IMR-90 (cell line): ENCODE data around the gene CNFN. TPM values are rescaled to one million over a fixed set of nuclear protein-coding genes. Genes with fewer than 3 reads are reported as not detected.

Source experiments
- ATAC-seq: fragments of 200-7000 bp; cut with Tn5 transposase; 2 replicates; pipeline ENCODE4 v1.9.1; 2020; ENCODE audit warnings: low read depth, mild to moderate bottlenecking, moderate library complexity
- BruUV-seq: library from RNA; stranded (reverse); fragments of 400-500 nt; replicated peaks from 2 replicates; lab custom pipeline; 2021; lab: Mats Ljungman, UMichigan
- CTCF ChIA-PET: fragments of 300-600 bp; formaldehyde crosslinking; extraction: SDS; loops from one replicate; lab custom pipeline; 2021; ENCODE audit warnings: antibody characterized with exemption; lab: Yijun Ruan, JAX
- POLR2A ChIA-PET: fragments of 300-600 bp; sonication (Branson Sonifier 250); formaldehyde crosslinking; loops from one replicate; lab custom pipeline; 2022; ENCODE audit warnings: antibody characterized with exemption; ENCODE audit not compliant: unreplicated experiment; lab: Charles Lee
- DNase-seq: peaks from one replicate; pipeline ENCODE4 v3.0.0; 2013
- H2AFZ ChIP-seq: replicated peaks from 2 replicates; pipeline ENCODE3; 2013; ENCODE audit warnings: low read length, mild to moderate bottlenecking; ENCODE audit not compliant: poor library complexity
- H2AK5ac ChIP-seq: 2 replicates; pipeline ENCODE4 v1.6.1; 2013; ENCODE audit warnings: low read depth, low read length, inconsistent platforms
- H2AK9ac ChIP-seq: replicated peaks from 2 replicates; pipeline ENCODE3; 2013; ENCODE audit warnings: mild to moderate bottlenecking, low read depth, low read length, moderate library complexity; ENCODE audit not compliant: poor library complexity
- H2BK120ac ChIP-seq: 2 replicates; pipeline ENCODE4 v1.6.1; 2013; ENCODE audit warnings: low read depth, low read length, inconsistent platforms
- H2BK15ac ChIP-seq: 3 replicates; pipeline ENCODE4 v1.6.1; 2013; ENCODE audit warnings: low read depth, low read length, inconsistent platforms
- H2BK20ac ChIP-seq: 2 replicates; pipeline ENCODE4 v1.6.1; 2013; ENCODE audit warnings: low read depth, mild to moderate bottlenecking, inconsistent platforms, low read length, moderate library complexity
- H2BK5ac ChIP-seq: 2 replicates; pipeline ENCODE4 v1.6.1; 2013; ENCODE audit warnings: mild to moderate bottlenecking, low read depth, low read length, inconsistent platforms; ENCODE audit not compliant: poor library complexity, severe bottlenecking
- H3K14ac ChIP-seq: replicated peaks from 2 replicates; pipeline ENCODE4 v1.6.1; 2013; ENCODE audit warnings: low read depth, low read length, inconsistent platforms
- H3K18ac ChIP-seq: 2 replicates; pipeline ENCODE4 v1.6.1; 2013; ENCODE audit warnings: low read depth, low read length, control low read depth
- H3K23ac ChIP-seq: 2 replicates; pipeline ENCODE4 v1.6.1; 2013; ENCODE audit warnings: low read depth, low read length, inconsistent platforms
- H3K27ac ChIP-seq: 2 replicates; pipeline ENCODE4 v1.5.1; 2013; ENCODE audit warnings: mild to moderate bottlenecking, control low read depth, low read length; ENCODE audit not compliant: insufficient read depth
- H3K27me3 ChIP-seq: 2 replicates; pipeline ENCODE4 v1.6.1; 2013; ENCODE audit warnings: low read length; ENCODE audit not compliant: control insufficient read depth, insufficient read depth
- H3K36me3 ChIP-seq: 2 replicates; pipeline ENCODE4 v1.6.1; 2013; ENCODE audit warnings: low read length, mixed read lengths; ENCODE audit not compliant: control insufficient read depth, insufficient read depth
- H3K4ac ChIP-seq: 2 replicates; pipeline ENCODE4 v1.6.1; 2013; ENCODE audit warnings: low read depth, low read length, inconsistent platforms
- H3K4me1 ChIP-seq: 2 replicates; pipeline ENCODE4 v1.6.1; 2013; ENCODE audit warnings: low read length, mixed read lengths; ENCODE audit not compliant: control insufficient read depth, insufficient read depth
- H3K4me2 ChIP-seq: 2 replicates; pipeline ENCODE4 v1.6.1; 2013; ENCODE audit warnings: low read depth, mild to moderate bottlenecking, control low read depth, low read length, moderate library complexity
- H3K4me3 ChIP-seq: 2 replicates; pipeline ENCODE4 v1.5.1; 2013; ENCODE audit warnings: low read depth, mild to moderate bottlenecking, control low read depth, low read length, moderate library complexity; ENCODE audit not compliant: insufficient read depth
- H3K56ac ChIP-seq: 2 replicates; pipeline ENCODE4 v1.6.1; 2013; ENCODE audit warnings: low read length, inconsistent platforms; ENCODE audit not compliant: insufficient read depth; ENCODE audit errors: extremely low read depth
- H3K79me1 ChIP-seq, 2 experiments: 2 replicates each; pipeline ENCODE4 v1.6.1; 2013; ENCODE audit warnings: low read length in 2 of 2, inconsistent platforms in 1 of 2, low read depth in 1 of 2
- H3K9ac ChIP-seq: 2 replicates; pipeline ENCODE4 v1.6.1; 2013; ENCODE audit warnings: low read depth, low read length, control low read depth
- H3K9me1 ChIP-seq: 2 replicates; pipeline ENCODE4 v1.6.1; 2013; ENCODE audit warnings: low read length, inconsistent platforms; ENCODE audit not compliant: insufficient read depth
- H3K9me3 ChIP-seq: 2 replicates; pipeline ENCODE4 v1.6.1; 2013; ENCODE audit warnings: low read length; ENCODE audit not compliant: control insufficient read depth, insufficient read depth
- H4K20me1 ChIP-seq: 2 replicates; pipeline ENCODE4 v1.6.1; 2013; ENCODE audit warnings: low read length, inconsistent platforms; ENCODE audit not compliant: insufficient read depth
- H4K5ac ChIP-seq: 2 replicates; pipeline ENCODE4 v1.6.1; 2013; ENCODE audit warnings: mild to moderate bottlenecking, low read depth, low read length, control low read depth
- H4K8ac ChIP-seq, 2 experiments: 2 replicates each; pipeline ENCODE4 v1.6.1; 2013; ENCODE audit warnings: low read depth in 2 of 2, low read length in 2 of 2, control low read depth in 1 of 2, inconsistent platforms in 1 of 2
- H4K91ac ChIP-seq: 2 replicates; pipeline ENCODE4 v1.6.1; 2013; ENCODE audit warnings: low read depth, low read length, inconsistent platforms; ENCODE audit not compliant: insufficient read depth
- ELK1 ChIP-seq: fragments of 150-350 bp; IDR thresholded peaks from 2 replicates; pipeline ENCODE4 v1.6.1; 2016; ENCODE audit warnings: low read depth, mild to moderate bottlenecking, low read length, moderate library complexity, borderline replicate concordance
- MAFK ChIP-seq: IDR thresholded peaks from 2 replicates; pipeline ENCODE4 v1.6.1; 2012; ENCODE audit warnings: low read depth, low read length, improper control_type of control experiment
- MAZ ChIP-seq: IDR thresholded peaks from 2 replicates; pipeline ENCODE4 v1.6.1; 2012; ENCODE audit warnings: low read depth, mild to moderate bottlenecking, low read length, improper control_type of control experiment, moderate library complexity, borderline replicate concordance
- POLR2A ChIP-seq: IDR thresholded peaks from 2 replicates; pipeline ENCODE4 v1.6.1; 2012; ENCODE audit warnings: mild to moderate bottlenecking, low read depth, low read length
- USF2 ChIP-seq: fragments of 150-350 bp; IDR thresholded peaks from 2 replicates; pipeline ENCODE4 v1.6.1; 2017; ENCODE audit warnings: mild to moderate bottlenecking, antibody characterized with exemption, low read length, low read depth
- WGBS, 2 experiments: methylation state at CpG; one replicate each; pipeline versions ENCODE4 v1.1.5 to v1.1.7; 2013; ENCODE audit warnings: missing lambda C conversion rate in 2 of 2; ENCODE audit not compliant: insufficient read length in 1 of 2; ENCODE audit errors: extremely low coverage in 2 of 2; 5-methylcytosine and 5-hydroxymethylcytosine counted together
- dilution Hi-C: fragments of 300-500 bp; cut with HindIII; formaldehyde crosslinking; loops from one replicate; pipeline ENCODE4 v1.14.3; 2018; ENCODE audit warnings: low sequenced_read_pairs; ENCODE audit not compliant: unreplicated experiment
- in situ Hi-C: fragments of 300-500 bp; cut with MboI; formaldehyde crosslinking; loops from 3 replicates; pipeline ENCODE4 v1.14.3; 2019; ENCODE audit warnings: low sequenced_read_pairs, inconsistent platforms, mixed read lengths
- intact Hi-C: fragments of 100-400 bp; cut with micrococcal nuclease; formaldehyde crosslinking; loops from 2 replicates; pipeline ENCODE4 v1.10.0; 2022
- polyA plus RNA-seq, 3 experiments: library from polyadenylated mRNA; depleted of rRNA; stranded (reverse); fragments of >200 nt; gene quantifications; 2 replicates each; pipeline ENCODE4 v1.2.3, GENCODE V29; 2012; ENCODE audit warnings: low replicate concordance in 1 of 3
- total RNA-seq: library from RNA; depleted of rRNA; stranded (reverse); fragments of >200 nt; gene quantifications from 2 replicates; pipeline ENCODE4 v1.2.3, GENCODE V29; 2012
- TF ChIP-seq, protein P1 (sequence below): conservative IDR thresholded peaks from 2 replicates; pipeline ENCODE4 v1.5.1; 2012; ENCODE audit warnings: mild to moderate bottlenecking, low read depth, low read length, improper control_type of control experiment

Gene CNFN
- total and polyA plus RNA-seq, 2 of the 4 experiments (the other 2 are of a cell fraction), result 1.2 TPM; not detected in 1

- Histone ChIP-seq H3K18ac (no peak overlapping the region), H4K8ac (no peak overlapping the region), H4K20me1 (no peaks in the 10 kb centered on the region), H2BK20ac (no peak overlapping the region), H2BK15ac (no peak overlapping the region), H3K27ac (no peak overlapping the region), H3K4me1 (no peaks in the 10 kb centered on the region), H3K9me1 (0 out of 2 replicates have a peak, but pooled peaks cover 4% of the 10 kb centered on the region), H2AK5ac (no peak overlapping the region), H3K4me3 (no peak overlapping the region), H4K91ac (no peak overlapping the region), H2BK120ac (no peak overlapping the region), H2AFZ (no peak overlapping the region), H2AK9ac (no peak overlapping the region), H3K36me3 (peaks cover 23% of the 10 kb centered on the region), H3K14ac (no peak overlapping the region), H3K79me1 (no peaks in the 10 kb centered on the region), H3K9me3 (no peaks in the 10 kb centered on the region), H3K23ac (no peak overlapping the region), H3K4ac (no peak overlapping the region), H3K27me3 (no peaks in the 10 kb centered on the region), H2BK5ac (no peak overlapping the region), H3K9ac (no peak overlapping the region), H4K5ac (no peak overlapping the region), H3K56ac (no peak overlapping the region), H3K4me2 (no peak overlapping the region)
- ChIA-PET POLR2A (no interaction called here), CTCF (no interaction called here)
- dilution Hi-C loops, result no loop called here
- TF ChIP-seq, protein P1, sequence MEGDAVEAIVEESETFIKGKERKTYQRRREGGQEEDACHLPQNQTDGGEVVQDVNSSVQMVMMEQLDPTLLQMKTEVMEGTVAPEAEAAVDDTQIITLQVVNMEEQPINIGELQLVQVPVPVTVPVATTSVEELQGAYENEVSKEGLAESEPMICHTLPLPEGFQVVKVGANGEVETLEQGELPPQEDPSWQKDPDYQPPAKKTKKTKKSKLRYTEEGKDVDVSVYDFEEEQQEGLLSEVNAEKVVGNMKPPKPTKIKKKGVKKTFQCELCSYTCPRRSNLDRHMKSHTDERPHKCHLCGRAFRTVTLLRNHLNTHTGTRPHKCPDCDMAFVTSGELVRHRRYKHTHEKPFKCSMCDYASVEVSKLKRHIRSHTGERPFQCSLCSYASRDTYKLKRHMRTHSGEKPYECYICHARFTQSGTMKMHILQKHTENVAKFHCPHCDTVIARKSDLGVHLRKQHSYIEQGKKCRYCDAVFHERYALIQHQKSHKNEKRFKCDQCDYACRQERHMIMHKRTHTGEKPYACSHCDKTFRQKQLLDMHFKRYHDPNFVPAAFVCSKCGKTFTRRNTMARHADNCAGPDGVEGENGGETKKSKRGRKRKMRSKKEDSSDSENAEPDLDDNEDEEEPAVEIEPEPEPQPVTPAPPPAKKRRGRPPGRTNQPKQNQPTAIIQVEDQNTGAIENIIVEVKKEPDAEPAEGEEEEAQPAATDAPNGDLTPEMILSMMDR, result no peak
- TF ChIP-seq USF2 (no peak), MAFK (no peak), ELK1 (no peak), MAZ (no peak), POLR2A (no peak)
- no TSS peak for BruUV-seq
- in situ Hi-C loops, result no loop called here
- intact Hi-C loops, result no loop called here
- no peak for DNase-seq
- ATAC-seq, result no peak
- no CpG with 5 or more reads among the region's 3 CpGs for WGBS, 2 experiments
Measured at GRCh38 chr19:42350417-42350816, 39.7 kb downstream of the CNFN start.
